HG03558 (cell line): ENCODE measurements around the gene GPC3.
"Not testable (repeated sequence)": the region's sequence is repeated elsewhere in the genome, so short reads cannot be mapped to it uniquely, and the experiment has no call there.

Experiments
- ATAC-seq: cut with Tn5 transposase; IDR thresholded peaks from one replicate; pipeline ENCODE4 v1.9.1; 2021; ENCODE audit warnings: moderate number of reproducible peaks; ENCODE audit not compliant: unreplicated experiment; ENCODE audit errors: extremely low read depth

Gene GPC3

GRCh38 chrX:133907606-133908005 lies 77.8 kb downstream of the GPC3 start:
- ATAC-seq: no peak

GRCh38 chrX:133905305-133905704 lies 80.1 kb downstream of the GPC3 start:
- ATAC-seq: no peak

- ATAC-seq: no peak
Observed at GRCh38 chrX:133897593-133898163, 87.7 kb downstream of the GPC3 start.

GRCh38 chrX:133892337-133892736 lies 93.1 kb downstream of the GPC3 start:
- ATAC-seq: no peak

- ATAC-seq: no peak
Observed at GRCh38 chrX:133888984-133889383, 96.4 kb downstream of the GPC3 start.

GRCh38 chrX:133888084-133888483 lies 97.3 kb downstream of the GPC3 start:
- ATAC-seq: not testable (repeated sequence)

GRCh38 chrX:133884430-133885394 lies 100.7 kb downstream of the GPC3 start:
- ATAC-seq: no peak

GRCh38 chrX:133881893-133882292 lies 103.5 kb downstream of the GPC3 start:
- ATAC-seq: no peak

GRCh38 chrX:133881007-133881406 lies 104.4 kb downstream of the GPC3 start:
- ATAC-seq: no peak

- ATAC-seq: no peak
Observed at GRCh38 chrX:133880032-133880443, 105.4 kb downstream of the GPC3 start.

GRCh38 chrX:133878710-133879109 lies 106.7 kb downstream of the GPC3 start:
- no peak for ATAC-seq

- ATAC-seq: no peak
Observed at GRCh38 chrX:133876646-133877045, 108.7 kb downstream of the GPC3 start.

GRCh38 chrX:133869270-133869669 lies 116.1 kb downstream of the GPC3 start:
- no peak for ATAC-seq

GRCh38 chrX:133868682-133869081 lies 116.7 kb downstream of the GPC3 start:
- ATAC-seq: no peak

- ATAC-seq: no peak
Observed at GRCh38 chrX:133868250-133868649, 117.1 kb downstream of the GPC3 start.

- no peak for ATAC-seq
Observed at GRCh38 chrX:133865761-133866471, 119.5 kb downstream of the GPC3 start.

GRCh38 chrX:133864236-133864635 lies 121.2 kb downstream of the GPC3 start:
- no peak for ATAC-seq

GRCh38 chrX:133859860-133860259 lies 125.5 kb downstream of the GPC3 start:
- no peak for ATAC-seq

- ATAC-seq: no peak
Observed at GRCh38 chrX:133859336-133859735, 126.1 kb downstream of the GPC3 start.

GRCh38 chrX:133857640-133858269 lies 127.6 kb downstream of the GPC3 start:
- ATAC-seq: no peak

GRCh38 chrX:133856819-133857218 lies 128.6 kb downstream of the GPC3 start:
- ATAC-seq: no peak
